Endodermal cell (in vitro differentiated cells): ENCODE results near the gene NFIA. TPM values are rescaled to one million over a fixed set of nuclear protein-coding genes. Genes with fewer than 3 reads are reported as not detected.

Experiments used
- DNase-seq: peaks from one replicate; pipeline ENCODE4 v3.0.0-alpha.2; 2017
- H3K27ac ChIP-seq: 2 replicates; pipeline ENCODE4 v1.5.1; 2013; ENCODE audit warnings: mild to moderate bottlenecking, low read depth, low read length, moderate library complexity
- H3K27me3 ChIP-seq: 2 replicates; pipeline ENCODE4 v1.6.1; 2013; ENCODE audit warnings: mild to moderate bottlenecking, low read length, moderate library complexity; ENCODE audit not compliant: insufficient read depth, control insufficient read depth, poor library complexity, severe bottlenecking
- H3K36me3 ChIP-seq: 2 replicates; pipeline ENCODE4 v1.7.0; 2013; ENCODE audit warnings: mild to moderate bottlenecking, low read length, moderate library complexity; ENCODE audit not compliant: control insufficient read depth, insufficient read depth
- H3K4me1 ChIP-seq: one replicate; pipeline ENCODE4 v1.7.0; 2013; ENCODE audit warnings: low read length; ENCODE audit not compliant: control insufficient read depth, insufficient read depth
- H3K4me3 ChIP-seq: 2 replicates; pipeline ENCODE4 v1.5.1; 2013; ENCODE audit warnings: mild to moderate bottlenecking, low read length, moderate library complexity
- H3K9ac ChIP-seq: 2 replicates; pipeline ENCODE4 v1.6.1; 2013; ENCODE audit warnings: mild to moderate bottlenecking, low read length, moderate library complexity; ENCODE audit not compliant: poor library complexity, severe bottlenecking; ENCODE audit errors: extremely low read depth
- H3K9me3 ChIP-seq: 2 replicates; pipeline ENCODE4 v1.6.1; 2013; ENCODE audit warnings: mild to moderate bottlenecking, low read length, moderate library complexity; ENCODE audit not compliant: control insufficient read depth
- H3K27ac Mint-ChIP-seq: 2 replicates; pipeline ENCODE4 v1.8.0; 2020; ENCODE audit warnings: mixed read lengths
- H3K27me3 Mint-ChIP-seq: 2 replicates; pipeline ENCODE4 v1.8.0; 2021; ENCODE audit warnings: mild to moderate bottlenecking, mixed read lengths; ENCODE audit not compliant: insufficient read depth
- H3K36me3 Mint-ChIP-seq: 2 replicates; pipeline ENCODE4 v1.8.0; 2020; ENCODE audit warnings: low read depth, mixed read lengths
- H3K4me1 Mint-ChIP-seq: 2 replicates; pipeline ENCODE4 v1.8.0; 2020; ENCODE audit warnings: mixed read lengths
- H3K4me3 Mint-ChIP-seq: 2 replicates; pipeline ENCODE4 v1.8.0; 2020; ENCODE audit warnings: mild to moderate bottlenecking, moderate library complexity, mixed read lengths
- H3K9me3 Mint-ChIP-seq: 2 replicates; pipeline ENCODE4 v1.8.0; 2020; ENCODE audit warnings: mild to moderate bottlenecking, mixed read lengths
- WGBS, 2 experiments: methylation state at CpG; one replicate each; pipeline versions ENCODE4 v1.1.5 to v1.1.7; 2013; ENCODE audit warnings: missing lambda C conversion rate in 2 of 2, mixed read lengths in 1 of 2; ENCODE audit not compliant: insufficient coverage in 1 of 2, insufficient read length in 1 of 2; 5-methylcytosine and 5-hydroxymethylcytosine counted together
- total RNA-seq, 2 donors: library from RNA; stranded (reverse); fragmentation: NEBNext Ultra II Directional in 1 of 2; extraction: Animal tissue kit (Norgen Biotek cat#: 25700) in 1 of 2; gene quantifications; 2 replicates in 1 of 2; 3 replicates in 1 of 2; pipeline ENCODE4 v1.2.1, GENCODE V29; 2021
- TF ChIP-seq, protein P1 (sequence below): fragments of 200-600 bp; sonication (generic); conservative IDR thresholded peaks from 2 replicates; pipeline ENCODE4 v1.5.0; 2021; ENCODE audit warnings: antibody characterized with exemption, mild to moderate bottlenecking

NFIA gene
- total RNA-seq, 2 donors from 2014 or later, result 2.3 to 3.8 TPM

DNA sequence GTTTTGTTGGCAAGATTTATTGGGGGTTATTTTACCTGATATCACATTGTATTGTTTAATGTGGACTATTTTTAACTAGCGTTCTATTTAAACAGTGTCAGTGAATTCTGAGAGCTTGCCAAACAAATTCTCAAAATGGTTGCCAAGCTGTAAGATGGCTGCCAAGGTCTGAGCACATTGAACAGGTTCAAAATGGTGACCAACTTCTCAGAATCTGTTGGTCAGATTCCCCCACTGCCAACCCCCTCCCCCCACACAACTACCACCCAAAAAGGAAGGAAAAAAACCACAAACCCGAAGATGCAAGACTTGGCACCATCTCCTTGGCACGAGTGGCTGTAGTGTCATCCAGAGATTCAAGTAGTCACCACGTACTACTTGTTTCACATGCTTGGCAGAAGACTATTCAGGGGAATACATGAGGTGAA, 159.1 kb downstream of the NFIA start:
- Mint-ChIP-seq H3K27me3 (no peaks in the 10 kb centered on the region), H3K27ac (no peak overlapping the region), H3K4me3 (no peak overlapping the region), H3K4me1 (peaks cover 25% of the 10 kb centered on the region), H3K36me3 (no peaks in the 10 kb centered on the region), H3K9me3 (peaks cover 6% of the 10 kb centered on the region)
- Histone ChIP-seq H3K4me3 (no peak overlapping the region), H3K9me3 (peaks cover 8% of the 10 kb centered on the region), H3K27me3 (no peaks in the 10 kb centered on the region), H3K4me1 (peaks cover 3% of the 10 kb centered on the region), H3K9ac (no peak overlapping the region), H3K36me3 (no peaks in the 10 kb centered on the region), H3K27ac (no peak overlapping the region)
- TF ChIP-seq, protein P1, sequence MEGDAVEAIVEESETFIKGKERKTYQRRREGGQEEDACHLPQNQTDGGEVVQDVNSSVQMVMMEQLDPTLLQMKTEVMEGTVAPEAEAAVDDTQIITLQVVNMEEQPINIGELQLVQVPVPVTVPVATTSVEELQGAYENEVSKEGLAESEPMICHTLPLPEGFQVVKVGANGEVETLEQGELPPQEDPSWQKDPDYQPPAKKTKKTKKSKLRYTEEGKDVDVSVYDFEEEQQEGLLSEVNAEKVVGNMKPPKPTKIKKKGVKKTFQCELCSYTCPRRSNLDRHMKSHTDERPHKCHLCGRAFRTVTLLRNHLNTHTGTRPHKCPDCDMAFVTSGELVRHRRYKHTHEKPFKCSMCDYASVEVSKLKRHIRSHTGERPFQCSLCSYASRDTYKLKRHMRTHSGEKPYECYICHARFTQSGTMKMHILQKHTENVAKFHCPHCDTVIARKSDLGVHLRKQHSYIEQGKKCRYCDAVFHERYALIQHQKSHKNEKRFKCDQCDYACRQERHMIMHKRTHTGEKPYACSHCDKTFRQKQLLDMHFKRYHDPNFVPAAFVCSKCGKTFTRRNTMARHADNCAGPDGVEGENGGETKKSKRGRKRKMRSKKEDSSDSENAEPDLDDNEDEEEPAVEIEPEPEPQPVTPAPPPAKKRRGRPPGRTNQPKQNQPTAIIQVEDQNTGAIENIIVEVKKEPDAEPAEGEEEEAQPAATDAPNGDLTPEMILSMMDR, result no peak
- 96 to 100% methylated on average over 2 to 4 of the region's 4 CpGs for WGBS, 2 experiments
- no peak for DNase-seq

DNA sequence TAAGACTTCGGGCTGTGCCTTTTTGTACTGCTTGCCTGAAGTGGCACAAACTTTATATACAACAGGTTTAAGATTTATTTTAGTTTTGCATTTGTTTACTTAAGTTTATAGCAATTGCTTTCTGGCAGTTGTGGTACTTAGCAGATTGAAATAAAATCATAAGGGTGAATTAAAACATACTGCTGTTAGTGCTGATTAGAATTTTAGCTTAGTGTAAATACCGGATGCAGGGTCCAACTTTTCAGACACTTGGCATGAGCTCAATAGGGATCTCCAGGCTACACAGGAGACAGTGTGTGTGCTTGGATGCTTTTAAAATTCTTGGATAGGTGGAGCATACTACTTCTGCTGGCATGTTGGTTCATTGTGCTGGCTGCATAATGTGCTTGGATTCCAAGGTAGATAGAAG, 159.6 kb downstream of the NFIA start:
- peaks cover 21% of the 10 kb centered on the region for H3K4me1 Mint-ChIP-seq
- no peaks in the 10 kb centered on the region for H3K36me3 ChIP-seq
- no peaks in the 10 kb centered on the region for H3K27me3 ChIP-seq
- no peaks in the 10 kb centered on the region for H3K36me3 Mint-ChIP-seq
- no peak for DNase-seq
- no peak overlapping the region for H3K27ac ChIP-seq
- peaks cover 6% of the 10 kb centered on the region for H3K9me3 Mint-ChIP-seq
- no peak overlapping the region for H3K9ac ChIP-seq
- WGBS, 2 experiments, result 83 to 95% methylated on average over 1 to 2 of the region's 2 CpGs
- no peak overlapping the region for H3K4me3 ChIP-seq
- H3K4me1 ChIP-seq, result peaks cover 3% of the 10 kb centered on the region
- TF ChIP-seq, protein P1, result no peak
- no peak overlapping the region for H3K27ac Mint-ChIP-seq
- no peaks in the 10 kb centered on the region for H3K27me3 Mint-ChIP-seq
- no peak overlapping the region for H3K4me3 Mint-ChIP-seq
- H3K9me3 ChIP-seq, result peaks cover 8% of the 10 kb centered on the region

DNA sequence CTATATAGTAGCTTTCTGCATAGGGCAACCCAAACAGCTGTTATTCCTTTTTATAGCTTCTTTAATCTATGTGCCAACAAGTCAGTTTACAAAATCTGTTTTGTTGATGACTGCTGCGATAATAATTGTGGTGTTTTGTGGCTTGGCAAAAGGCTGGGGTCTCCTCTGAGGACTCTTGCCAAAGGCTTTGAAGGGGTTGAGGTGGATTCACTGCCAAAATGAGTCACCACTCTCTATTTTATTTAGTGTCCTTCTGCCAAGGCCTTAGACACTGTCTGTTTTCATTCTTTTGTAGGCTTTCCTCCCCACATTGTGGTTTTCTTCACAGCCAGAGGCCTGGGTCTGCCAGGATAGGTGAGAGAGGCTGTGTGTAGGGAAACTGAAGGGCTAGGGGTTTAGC, 161.8 kb downstream of the NFIA start:
- H3K27ac Mint-ChIP-seq, result no peak overlapping the region
- no peak overlapping the region for H3K4me3 Mint-ChIP-seq
- 95% methylated on average over 1 of the region's 1 CpG; no CpG with 5 or more reads in 1 of the 2 experiments for WGBS, 2 experiments
- TF ChIP-seq, protein P1, result no peak
- no peak for DNase-seq
- Histone ChIP-seq H3K4me1 (no peaks in the 10 kb centered on the region), H3K27me3 (no peaks in the 10 kb centered on the region), H3K9ac (no peak overlapping the region), H3K4me3 (no peak overlapping the region), H3K9me3 (peaks cover 8% of the 10 kb centered on the region), H3K36me3 (no peaks in the 10 kb centered on the region), H3K27ac (no peak overlapping the region)
- no peaks in the 10 kb centered on the region for H3K36me3 Mint-ChIP-seq
- H3K9me3 Mint-ChIP-seq, result peaks cover 6% of the 10 kb centered on the region
- no peaks in the 10 kb centered on the region for H3K27me3 Mint-ChIP-seq
- peaks cover 16% of the 10 kb centered on the region for H3K4me1 Mint-ChIP-seq
